Stimulated activated CD8-positive, alpha-beta memory T cell treated with anti-CD3 and anti-CD28 coated beads, Interleukin-15, amount 100 ng/mL, for 24 hours (primary cell): ENCODE measurements around the gene COG5.
"Not testable (repeated sequence)": the region's sequence is repeated elsewhere in the genome, so short reads cannot be mapped to it uniquely, and the experiment has no call there.

Experiments
- DNase-seq: peaks from one replicate; pipeline ENCODE4 v3.0.0-alpha.2; 2020; ENCODE audit warnings: low read depth

Gene COG5

DNA sequence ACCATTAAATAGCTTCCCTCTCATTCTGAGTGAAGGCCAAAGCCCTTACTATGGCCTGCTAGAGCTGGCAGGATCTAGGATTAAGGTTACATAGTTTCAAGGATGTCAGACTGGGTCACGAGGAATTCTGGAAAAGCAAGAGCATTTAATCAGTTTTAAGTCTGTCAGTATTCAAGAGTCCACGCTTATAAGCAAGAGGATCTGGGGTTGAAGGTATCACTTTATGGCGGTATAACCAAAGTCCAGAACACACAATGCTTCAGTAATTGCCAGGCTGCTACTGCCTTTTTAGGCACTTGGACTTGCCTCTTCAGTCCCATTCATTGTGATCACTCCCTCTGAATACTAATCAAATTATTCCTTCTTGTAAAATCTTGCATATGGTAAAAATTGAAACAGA is 293.9 kb downstream of the COG5 start:
- DNase-seq: no peak

DNA sequence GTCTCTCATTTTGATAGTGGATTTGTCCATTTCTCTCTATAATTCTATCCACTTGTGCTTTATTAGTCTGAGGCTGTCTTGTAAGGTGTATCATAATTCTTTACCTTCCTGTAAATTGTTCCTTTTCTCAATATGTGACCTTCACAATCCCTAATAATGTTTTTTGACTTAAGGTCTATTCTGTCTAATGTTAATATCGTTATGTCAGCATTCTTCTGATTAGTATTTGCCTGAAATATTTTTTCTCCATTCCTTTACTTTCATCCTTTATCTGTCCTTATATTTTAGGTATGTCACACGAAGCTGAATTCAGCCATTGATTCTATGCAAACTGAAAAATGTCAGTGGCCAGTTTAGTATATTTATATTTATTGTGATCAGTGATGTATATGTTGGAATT is 295.1 kb downstream of the COG5 start:
- no peak for DNase-seq

DNA sequence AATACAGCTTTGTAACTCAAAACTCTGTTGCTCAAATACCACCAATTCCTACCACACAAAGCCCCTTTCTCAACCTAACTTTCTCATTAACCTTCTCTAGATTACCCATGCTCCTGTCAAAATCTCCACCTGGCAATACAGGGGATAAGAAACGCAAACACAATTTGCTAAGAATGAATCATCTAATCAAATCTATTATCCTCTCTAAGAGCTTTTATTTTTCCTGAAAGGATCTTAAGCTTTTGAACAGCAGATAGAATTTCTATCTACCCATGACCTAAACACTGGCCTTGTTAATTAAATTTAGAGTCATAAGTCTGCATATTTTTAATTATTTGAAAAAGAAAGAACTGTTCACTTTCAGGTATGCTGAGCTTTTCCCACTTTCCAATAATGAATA is 296.6 kb downstream of the COG5 start:
- no peak for DNase-seq

DNA sequence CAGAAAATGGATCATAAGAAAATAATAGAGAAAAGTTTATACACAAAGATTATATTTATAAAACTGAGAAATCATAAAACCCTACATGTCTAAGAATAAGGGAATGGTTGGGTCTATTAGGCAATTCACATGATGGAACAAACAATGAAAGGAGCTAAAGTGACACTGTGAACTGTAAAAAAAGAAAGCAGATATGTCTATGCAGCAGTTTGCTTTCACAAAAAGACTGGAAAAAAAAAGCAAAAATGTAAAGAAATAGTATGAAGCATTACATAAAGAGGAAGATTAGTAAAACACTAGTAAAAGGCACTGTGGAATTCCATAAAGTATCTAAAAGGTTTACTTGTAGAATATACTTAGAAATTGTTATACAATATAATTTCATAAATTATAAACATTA is 299.0 kb downstream of the COG5 start:
- no peak for DNase-seq

DNA sequence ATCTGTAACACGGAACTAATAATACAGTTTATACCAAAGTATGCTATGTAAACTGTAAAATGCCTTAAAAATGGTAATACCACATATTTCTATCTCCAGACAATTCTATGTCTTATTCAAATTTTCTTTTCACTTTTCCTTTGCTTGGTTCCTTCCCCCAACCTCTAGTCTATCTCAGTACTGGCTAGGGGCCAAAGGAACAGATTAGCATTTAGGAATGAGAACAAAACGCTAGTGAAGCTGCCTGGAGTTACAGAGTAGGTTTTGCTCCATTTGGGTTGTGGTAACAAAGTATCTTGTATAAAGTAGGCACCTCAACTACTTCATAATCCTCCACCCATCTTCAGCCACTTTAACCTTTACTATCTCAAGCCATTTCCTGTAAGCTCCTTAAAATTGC is 300.9 kb downstream of the COG5 start:
- no peak for DNase-seq

DNA sequence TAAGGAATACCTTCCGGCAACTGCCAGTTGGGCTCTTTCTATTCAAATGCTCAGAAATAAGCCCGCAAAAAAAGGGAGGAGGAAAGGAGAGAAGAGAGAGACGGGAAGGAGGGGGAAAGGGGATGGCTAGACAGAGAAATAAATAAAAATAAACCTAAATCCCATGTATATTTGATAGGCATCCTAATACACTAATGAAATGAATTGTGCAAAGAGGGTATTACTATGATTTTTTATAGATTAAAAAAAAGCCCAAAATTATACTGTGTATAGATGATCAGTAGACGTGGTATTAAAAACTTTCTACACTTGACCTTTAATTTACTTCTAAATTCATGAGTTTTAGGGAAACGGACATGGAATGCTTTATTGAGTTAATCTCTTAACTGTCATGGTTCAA is 305.0 kb downstream of the COG5 start:
- no peak for DNase-seq

DNA sequence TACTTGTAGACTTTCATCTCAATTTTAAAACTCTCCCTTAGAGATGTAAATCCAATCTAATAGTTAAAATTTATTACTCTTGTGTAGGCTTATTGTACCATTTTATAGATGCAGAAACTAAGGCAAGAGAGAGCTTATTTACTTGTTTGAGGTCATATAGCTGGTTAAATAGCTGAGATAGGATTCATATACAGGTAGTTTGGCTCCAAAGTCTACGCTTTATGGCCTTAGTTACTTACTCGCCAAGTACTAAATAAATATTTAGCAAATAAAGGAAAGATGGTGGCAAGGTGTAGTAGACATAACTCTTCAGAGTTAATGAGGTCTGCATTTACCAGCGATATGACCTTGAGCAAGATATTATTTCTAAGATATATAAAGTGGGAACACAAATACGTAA is 308.1 kb downstream of the COG5 start:
- no peak for DNase-seq

DNA sequence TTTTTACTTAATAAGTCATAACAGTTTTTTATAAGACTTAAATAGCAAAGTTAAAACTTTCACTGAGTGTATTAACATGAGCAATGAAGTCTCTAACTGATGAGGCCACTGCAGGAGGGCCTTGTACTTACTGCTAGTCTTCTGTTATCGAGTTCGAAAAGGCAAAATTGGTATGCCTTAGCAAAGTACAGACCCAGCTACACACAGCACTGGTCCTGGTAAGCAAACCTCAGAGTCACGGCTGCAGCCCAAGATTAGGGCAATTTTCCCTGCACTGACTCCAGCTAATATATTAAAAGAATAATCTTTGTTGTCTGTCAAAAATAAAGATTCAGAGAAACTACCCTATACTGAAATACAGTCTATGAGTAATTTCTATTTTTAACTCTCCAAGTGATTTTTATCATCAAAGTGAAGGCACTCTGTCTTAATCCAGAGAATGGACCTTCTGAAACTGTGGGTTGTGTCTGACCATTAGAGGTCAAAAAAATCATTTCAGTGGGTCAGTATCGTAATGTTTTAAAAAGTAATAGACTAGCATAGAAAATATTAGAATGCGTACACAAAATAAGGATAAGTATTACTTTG is 309.2 kb downstream of the COG5 start:
- no peak for DNase-seq

DNA sequence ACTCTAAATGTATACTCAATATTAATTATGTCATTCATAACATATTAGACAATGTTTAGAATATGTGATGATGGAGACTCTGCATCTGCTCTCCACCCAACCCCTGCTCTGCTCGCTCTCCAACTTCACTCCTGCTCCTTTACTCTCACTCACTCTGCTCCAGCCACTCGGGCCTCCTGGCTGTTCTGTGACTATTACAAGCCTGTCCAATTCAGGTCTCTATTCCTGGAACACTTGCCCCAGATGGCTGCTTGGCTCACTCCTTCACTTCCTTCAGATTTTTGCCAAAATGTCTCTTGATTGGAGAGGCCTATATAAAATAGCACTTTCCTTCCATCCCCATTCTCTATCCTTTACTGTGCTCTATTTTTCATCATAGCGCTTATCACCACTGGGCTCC is 310.1 kb downstream of the COG5 start:
- DNase-seq: no peak

DNA sequence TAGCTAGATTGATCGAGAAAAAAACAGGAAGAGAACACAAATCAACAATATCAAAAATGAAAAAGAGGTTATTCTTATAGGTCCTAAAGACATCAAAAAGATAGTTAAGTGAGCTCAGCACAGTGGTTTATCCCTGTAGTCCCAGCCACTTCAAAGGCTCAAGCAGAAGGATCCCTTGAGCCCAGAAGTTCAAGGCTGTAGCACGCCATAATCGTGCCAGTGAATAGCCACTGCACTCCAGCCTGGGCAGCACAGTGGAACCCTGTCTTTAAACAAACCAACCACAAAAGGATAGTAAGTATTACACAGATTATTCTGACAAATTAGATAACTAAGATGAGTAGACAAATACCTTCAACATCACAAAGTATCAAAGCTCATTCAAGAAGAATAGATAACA is 311.8 kb downstream of the COG5 start:
- DNase-seq: no peak

DNA sequence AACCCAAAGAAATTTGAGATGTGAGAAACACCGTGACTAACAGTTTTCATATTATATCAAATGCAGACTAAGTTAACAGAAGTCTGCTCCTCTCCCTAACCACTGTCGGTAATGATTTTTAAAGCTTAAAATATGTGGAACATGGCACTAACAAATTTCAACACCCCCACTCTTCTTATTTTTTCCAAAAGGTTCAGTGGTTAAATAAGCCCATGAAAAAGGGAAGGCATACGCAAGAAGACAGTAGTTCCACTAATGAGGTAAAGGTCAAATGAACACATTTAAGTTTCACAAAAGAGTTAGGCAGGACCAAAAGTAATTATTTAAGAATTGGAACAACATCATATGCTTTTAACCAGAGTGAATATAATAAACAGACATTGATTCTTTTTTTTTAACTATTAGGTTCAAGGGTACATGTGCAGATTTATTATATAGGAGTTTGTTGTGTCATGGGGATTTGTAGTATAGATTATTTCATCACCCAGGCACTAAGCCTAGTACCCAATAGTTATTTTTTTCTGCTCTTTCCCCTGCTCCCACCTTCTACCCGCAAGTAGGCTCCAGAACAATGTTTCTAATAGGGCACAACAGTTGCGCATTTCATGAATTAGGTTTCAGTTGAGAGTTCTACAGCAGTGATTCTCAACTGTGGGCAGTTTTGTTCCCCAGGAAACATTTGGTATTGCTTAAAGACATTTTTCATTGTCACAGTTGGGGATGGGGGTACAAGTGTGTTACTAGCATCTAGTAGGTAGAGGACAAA is 315.0 kb downstream of the COG5 start:
- no peak for DNase-seq

DNA sequence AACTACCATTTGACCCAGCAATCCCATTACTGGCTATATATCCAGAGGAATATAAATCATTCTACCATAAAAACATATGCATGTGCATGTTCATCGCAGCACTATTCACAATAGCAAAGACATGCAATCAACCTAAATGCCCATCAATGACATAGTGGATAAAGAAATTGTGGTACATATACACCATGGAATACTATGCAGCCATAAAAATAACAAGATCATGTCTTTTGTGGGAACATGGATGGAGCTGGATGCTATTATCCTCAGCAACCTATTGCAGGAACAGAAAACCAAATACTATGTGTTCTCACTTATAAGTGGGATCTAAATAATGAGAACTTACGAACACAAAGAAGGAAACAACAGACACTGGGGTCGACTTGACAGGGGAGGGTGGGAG is 316.9 kb downstream of the COG5 start:
- not testable (repeated sequence) for DNase-seq

DNA sequence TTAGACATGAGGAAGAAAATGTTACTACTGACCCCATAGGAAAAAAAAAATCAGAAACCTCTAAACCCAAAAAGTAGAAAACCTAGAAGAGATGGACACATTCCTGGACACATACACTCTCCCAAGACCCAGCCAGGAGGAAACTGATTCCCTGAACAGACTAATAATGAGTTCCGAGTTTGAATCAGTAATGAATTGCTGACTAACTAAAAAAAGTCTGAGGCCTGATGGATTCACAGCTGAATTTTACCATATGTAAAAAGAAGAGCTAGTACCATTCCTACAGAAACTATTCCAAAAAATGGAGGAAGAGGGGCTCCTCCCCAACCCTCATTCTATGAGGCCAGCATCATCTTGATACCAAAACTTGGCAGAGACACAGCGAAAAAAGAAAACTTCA is 319.1 kb downstream of the COG5 start:
- DNase-seq: no peak

DNA sequence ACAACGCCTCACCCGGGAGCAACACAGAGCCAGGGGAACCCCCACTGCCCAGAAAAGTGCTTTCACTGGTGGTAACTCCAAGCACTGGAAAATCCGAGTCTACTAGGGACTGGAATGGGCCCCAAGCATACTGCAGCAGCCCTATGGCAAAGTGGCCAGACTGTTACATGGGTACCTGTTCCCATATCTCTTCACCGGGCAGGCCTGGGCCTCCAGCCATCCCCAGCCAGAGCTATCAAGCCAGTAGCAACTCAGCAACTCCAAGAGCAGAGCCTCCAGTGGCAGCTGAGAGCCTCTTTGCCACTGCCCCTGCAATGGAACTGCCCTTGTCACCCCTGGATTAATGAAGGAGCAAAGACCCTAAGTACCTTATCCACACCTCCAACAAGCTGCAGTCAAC is 321.5 kb downstream of the COG5 start:
- DNase-seq: no peak

DNA sequence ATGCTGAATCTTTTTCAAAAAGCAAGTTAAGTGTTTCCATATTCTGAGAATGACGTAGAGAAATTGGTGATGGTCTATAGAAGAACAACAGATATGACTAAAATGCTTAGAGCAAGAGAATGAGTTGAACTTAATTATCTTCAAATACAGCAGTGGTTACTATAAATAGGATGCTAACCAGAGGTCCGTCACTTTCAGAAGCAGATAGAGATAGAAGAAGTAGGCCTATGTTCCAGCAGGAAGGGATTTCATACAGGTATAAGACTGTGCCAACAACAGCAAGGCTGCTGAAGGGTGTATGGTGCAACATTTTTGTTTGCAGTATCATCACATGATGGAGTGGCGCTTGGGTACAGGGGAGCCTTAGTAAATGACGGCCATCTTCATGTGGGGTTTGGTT is 326.3 kb downstream of the COG5 start:
- DNase-seq: no peak

DNA sequence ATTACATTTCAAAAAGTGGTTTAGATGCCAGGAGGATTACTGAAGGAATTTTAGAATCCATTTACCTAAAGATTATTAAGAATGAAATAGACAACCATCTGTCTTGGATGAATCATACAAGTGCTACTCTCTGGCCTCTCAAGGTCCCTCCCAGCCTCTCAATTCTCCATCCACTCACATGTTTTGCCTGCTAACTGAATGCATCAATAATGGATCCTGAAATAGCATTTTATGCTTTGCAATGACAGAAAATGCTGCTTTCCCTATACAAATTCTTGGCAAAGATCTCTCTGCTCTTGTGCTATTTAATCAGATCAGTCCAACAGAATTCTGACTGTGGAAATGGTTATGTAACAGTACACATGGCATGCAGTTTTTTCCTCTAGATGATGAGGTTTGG is 326.9 kb downstream of the COG5 start:
- no peak for DNase-seq

DNA sequence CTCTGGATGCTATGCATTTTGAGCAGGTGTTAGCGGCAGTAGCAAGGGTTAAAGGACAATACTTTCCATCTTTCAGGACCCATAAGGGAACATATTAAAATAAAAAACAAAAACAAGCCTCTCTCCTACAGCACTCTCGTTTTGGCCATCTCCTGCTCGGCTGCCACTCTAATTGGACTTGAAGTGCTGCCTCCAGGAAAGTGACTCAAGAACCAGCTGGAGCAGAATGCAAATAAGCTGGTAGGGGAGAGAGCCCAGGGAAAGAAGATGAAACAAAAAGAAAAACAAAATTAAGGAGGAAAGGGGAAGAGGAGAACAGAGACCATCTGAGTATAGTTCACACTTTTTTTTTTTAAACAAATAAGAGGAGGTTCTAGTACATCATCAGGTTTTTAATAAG is 329.3 kb downstream of the COG5 start:
- no peak for DNase-seq

DNA sequence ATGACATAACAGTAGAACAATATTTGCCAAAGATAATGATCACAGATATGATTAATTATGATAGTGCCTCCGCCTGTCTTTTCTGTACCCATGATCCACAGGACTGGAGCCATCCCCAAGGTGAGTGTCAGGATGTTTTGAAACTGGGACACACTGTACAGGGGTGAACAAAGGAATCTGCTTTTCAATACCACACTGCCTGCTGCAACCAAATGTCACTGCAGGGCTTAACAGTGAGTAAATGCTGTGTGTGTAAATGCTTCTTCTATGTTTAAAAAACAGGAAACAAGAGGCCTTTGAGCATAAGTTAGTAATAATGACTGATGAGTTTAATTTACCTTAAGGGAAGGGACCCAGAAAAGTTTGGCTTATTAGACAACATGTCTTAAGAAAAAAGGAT is 329.7 kb downstream of the COG5 start:
- DNase-seq: no peak

DNA sequence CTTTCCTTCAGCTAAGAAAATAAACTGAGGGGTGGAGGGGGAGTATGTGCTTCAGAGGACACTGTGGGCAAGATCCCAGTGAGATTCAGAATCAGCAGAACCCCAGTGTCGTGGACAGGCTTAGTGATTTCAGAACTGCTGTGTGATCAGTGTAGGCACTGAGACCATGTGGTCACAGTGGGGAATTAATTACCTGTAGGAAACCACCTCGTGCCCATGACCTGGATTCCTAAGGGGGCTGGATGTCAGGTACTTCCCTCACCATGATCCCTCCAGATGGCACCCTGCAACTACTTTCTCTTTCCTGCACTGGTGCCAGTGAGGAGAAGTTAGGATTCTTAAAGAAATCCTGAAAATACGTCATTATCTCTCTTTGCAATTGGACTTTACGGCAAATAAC is 330.5 kb downstream of the COG5 start:
- no peak for DNase-seq

DNA sequence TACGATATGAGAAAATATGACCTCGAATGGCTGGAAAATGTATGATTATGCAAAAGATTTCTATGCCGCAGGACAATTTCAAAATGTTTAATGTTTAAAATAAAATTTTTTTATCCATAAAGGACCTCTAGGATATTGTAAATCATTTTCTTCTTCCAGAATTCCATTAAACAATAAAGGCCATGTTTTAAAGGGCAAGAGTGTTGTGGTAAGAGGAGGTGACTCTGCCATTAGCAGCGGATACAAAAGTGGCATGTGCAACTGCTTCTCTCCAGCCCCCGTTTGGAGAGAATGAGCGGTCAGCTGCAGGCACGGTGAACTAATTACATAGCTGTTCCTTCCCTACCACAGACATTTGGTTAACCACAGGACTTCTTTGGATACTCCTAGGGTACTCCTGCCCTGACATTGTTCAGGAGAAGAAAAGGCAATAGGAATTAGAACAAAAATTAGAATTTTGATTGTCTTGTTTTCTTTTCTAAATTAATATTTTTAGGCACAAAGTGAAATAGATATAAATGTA is 331.1 kb downstream of the COG5 start:
- DNase-seq: no peak

DNA sequence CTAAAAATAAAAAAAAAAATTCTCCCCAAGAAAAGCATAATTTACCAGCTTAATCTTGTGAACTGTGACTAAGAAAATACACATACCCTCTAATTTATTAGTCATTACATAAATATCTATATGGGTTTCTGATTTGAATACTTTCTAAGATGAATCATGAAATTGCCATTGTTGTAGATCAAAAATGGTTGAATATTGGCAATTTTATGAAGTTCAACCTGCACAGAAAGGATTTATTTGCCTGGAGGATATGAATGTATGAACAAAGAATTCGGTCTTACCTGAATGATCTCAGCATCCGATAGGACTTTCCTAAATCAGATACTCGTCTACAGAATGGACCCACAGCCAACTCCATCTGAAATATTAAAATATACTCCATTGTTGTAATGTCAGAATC is 333.4 kb downstream of the COG5 start:
- DNase-seq: no peak

DNA sequence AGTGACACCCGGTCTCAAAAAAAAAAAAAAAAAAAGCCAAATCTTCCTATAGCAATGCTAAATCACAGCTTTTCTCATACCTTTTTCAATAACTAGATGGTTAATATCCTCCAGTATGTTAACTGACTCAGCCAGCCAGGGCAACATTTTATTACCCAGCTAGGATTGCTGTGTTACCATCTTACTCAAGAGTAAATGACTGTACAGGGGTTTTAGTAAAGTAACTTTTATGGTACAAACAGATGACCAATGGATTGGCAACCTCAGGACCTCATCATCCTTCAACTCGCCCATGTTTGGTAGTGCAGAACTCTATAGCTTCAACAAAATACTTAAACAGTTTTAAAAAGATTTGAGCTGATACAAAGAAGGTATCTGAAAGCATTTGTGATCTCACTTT is 335.4 kb downstream of the COG5 start:
- no peak for DNase-seq

DNA sequence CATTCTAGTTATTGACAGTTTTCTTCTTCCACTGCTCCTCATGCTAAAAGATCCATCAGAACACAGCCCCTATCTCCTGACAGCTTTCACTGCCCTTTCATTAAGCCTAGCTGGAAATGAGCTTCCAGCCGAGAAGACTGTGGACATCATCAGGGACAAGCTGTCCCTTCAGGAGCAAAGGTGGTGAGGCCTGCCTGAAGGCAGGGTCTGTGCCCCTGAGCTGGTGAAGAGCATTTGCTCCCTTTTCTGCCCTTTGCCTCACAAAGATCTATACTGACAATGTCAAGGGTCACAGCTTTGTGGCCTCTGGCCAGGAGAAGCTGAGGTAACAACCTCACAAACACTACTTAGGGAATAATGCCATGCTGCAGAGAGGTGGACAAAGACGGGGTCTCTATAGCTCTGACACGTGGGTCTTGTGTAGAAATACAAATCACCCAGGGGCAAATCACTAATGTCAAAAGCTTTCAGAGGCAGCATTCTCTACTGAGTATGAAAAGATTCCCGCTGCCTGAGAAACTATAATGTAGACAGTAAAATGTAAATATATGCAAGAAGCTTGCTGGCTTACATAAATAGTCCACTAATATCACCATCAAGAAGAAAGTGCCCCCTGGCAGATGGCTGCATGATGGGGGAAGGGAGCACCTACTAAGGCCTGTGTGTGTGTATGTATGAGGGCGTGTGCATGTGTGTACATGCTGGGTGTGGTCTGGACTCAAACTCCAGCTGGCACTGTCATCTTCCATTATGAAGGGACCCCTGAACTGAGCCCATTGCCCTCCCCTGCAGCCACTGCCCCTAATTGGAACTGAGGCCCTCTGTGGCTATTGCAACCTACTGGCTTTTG is 339.1 kb downstream of the COG5 start:
- no peak for DNase-seq
